ENCODE results near the gene ADCY2.

The ADCY2 gene

DNA sequence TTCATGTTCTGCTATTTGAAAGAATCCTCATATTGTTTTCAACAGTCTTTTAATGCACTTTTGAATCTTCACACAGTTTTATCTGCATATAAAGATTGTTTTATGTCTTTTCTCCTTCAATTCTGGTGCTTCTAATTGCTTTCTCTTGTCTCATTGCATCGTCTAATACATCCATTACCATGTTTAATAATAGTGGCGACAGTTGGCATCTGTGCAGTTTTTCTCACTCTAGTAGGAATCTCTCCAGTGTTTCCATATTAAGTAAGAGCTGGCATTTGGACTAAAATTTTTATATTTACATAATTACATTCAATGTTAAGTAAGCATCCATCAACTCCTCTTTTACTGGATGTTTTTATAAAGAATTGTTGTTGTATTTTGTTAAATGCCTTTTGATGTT is 49.9 kb downstream of the ADCY2 start:
- DNase-seq = no peak

DNA sequence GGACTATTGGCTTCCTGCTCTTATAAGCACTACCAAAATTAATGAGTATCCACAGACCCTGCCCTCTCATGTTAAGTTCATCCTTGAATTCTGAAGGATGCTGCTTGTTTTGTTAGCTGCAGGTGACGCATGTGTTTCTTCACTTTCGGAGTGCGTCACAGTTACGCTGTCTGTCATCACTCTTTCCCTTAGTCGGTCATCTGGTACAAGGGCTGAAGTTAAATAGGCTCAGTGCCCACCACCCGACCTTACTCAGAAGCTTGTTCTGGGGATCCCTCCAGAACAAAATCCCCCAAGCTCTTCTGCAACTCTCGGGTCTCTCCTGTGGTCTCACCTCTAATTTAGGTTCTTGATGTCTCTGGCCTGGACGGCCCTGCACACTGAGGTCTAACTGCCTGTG is 51.0 kb downstream of the ADCY2 start:
- DNase-seq = no peak

DNA sequence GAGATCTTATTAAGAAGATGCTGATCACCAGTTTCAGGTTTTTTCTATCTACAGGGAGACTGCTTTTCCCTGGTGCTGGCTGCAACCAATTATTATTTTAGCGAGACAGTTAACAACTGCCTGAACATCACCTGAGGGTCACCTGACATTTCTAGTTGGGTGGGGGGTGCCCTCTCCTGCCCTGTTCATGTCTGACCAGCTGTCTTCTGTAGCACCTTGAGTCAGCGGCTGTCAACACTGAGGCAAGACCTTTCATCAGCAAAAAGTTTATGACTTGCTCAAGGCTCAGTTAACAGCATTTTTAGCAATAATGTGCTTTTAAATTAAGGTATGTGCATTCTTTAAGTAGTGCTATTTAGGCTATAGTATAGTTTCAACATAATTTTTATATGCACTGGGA is 58.0 kb downstream of the ADCY2 start:
- DNase-seq = no peak

- no peak for DNase-seq
Measured at GRCh38 chr5:7456206-7456605, 60.3 kb downstream of the ADCY2 start.

- DNase-seq = no peak
Measured at GRCh38 chr5:7461371-7461770, 65.4 kb downstream of the ADCY2 start.

DNA sequence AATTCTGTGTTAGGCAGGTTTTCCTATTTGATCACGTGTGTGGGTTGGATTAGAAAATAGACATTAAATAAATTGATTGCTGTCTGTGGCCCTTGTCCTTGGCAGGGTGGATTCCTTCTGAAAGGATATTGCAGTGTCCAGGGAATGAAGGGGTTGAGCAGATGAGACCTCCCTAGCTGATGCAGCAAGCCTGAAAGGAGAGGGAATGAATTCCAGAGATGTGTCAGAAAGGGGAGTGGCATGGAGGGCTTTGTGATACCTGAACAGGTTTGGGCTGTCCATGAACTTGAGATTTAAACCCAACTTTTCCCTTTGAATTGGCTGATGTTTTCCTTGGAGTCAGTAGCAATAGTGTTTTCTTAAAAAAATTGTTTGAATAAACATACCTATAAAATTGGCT is 66.8 kb downstream of the ADCY2 start:
- DNase-seq = no peak

- DNase-seq = no peak
Measured at GRCh38 chr5:7464182-7464581, 68.2 kb downstream of the ADCY2 start.

DNA sequence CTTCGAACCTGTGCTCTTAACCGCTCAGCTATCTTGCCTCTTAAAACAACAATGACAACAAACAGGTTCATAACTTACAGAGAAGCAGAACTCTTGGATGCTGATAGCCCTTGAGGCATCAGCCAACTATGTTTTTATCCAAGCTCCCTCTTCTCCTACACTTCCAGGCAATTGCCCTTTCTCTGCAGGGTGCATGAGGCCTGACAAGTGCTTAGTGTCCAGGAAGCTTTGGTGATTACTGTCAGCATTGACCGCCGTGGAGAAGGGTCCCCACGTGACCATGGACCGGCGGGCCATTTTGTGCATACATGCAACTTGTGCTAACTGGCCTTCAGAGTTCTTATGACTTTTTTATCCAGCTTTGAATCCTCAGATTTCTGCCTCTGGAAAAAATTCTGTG is 71.2 kb downstream of the ADCY2 start:
- no peak for DNase-seq

- DNase-seq = no peak
Measured at GRCh38 chr5:7468742-7469141, 72.8 kb downstream of the ADCY2 start.

- no peak for DNase-seq
Measured at GRCh38 chr5:7471710-7472109, 75.8 kb downstream of the ADCY2 start.

- no peak for DNase-seq
Measured at GRCh38 chr5:7473115-7473514, 77.2 kb downstream of the ADCY2 start.

DNA sequence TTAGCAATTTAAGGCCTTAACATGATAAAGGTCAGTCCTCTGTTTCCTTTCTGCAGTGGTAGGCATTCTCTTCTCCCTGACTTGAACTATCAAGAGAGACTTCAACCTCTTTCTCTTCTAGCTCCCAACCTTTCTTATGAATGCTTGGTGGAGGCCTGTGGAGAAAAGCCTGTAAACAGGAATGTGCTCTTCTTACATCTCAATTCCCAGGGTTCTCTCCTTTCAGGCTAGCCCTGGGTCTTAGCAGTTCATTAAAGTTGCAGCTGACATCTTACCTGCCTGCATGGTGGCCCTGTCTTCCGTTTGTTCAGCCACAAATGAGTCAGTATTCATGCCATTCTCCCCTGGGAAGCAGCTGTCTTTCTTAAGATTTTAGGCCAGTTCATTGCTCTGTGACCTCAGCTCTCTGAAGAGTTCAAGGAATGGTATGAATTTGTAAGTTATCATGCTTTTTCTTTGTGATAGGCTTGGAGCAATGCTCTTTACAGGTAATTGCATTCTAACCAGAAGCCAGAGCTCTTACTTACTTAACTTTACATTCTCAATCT is 77.8 kb downstream of the ADCY2 start:
- DNase-seq = no peak

DNA sequence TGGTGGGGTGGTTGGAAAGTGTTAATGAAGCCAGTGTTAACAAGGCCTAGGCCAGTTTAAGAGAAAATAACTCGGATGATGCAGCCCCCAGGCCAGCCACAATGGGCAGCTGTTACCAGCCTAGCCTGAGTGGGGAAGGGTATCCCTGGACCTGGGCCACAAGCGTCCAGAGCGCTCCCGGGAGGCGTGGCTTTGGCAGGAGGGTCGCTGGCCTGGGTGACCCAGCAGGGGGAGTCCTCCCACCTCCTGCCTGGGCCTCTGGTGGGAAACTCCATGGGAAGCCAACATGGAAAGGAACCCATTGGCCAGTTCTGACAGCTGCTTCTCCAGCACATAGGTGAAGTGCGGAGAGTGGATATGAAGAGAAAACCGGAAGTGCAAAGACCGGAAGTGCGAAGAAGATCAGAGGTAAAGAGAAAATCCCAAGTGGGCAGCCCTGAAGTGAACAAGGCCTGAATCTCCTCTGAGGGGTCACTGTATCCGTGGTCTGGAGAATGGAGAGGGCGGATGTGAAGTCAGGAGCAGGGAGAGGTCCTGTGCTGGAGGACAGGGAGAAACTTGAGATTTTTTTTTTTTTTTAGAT is 79.0 kb downstream of the ADCY2 start:
- DNase-seq = no peak

GRCh38 chr5:7478459-7478858 is 82.5 kb downstream of the ADCY2 start:
- DNase-seq = no peak

- no peak for DNase-seq
Measured at GRCh38 chr5:7488734-7489133, 92.8 kb downstream of the ADCY2 start.

DNA sequence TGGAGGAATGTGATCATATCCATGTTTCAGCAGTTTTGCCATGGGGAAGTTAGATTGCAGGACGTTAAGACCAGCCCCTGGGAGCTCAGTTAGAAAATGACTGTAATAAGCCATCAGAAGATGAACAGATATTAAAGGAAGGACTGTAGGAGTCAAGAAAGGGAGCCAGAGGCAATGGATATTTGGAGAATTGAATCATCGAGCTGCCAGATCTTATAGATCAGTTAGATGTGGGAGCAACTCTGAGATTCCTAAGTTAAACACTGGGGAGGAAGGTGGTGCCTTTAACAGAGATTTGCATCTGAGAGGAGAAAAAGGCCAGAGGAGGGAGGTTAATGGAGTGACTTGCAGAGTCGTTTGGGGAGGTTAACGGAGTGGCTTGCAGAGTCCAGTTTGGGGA is 96.4 kb downstream of the ADCY2 start:
- DNase-seq = no peak

GRCh38 chr5:7493081-7493480 is 97.1 kb downstream of the ADCY2 start:
- DNase-seq = no peak

GRCh38 chr5:7493622-7494021 is 97.7 kb downstream of the ADCY2 start:
- no peak for DNase-seq

DNA sequence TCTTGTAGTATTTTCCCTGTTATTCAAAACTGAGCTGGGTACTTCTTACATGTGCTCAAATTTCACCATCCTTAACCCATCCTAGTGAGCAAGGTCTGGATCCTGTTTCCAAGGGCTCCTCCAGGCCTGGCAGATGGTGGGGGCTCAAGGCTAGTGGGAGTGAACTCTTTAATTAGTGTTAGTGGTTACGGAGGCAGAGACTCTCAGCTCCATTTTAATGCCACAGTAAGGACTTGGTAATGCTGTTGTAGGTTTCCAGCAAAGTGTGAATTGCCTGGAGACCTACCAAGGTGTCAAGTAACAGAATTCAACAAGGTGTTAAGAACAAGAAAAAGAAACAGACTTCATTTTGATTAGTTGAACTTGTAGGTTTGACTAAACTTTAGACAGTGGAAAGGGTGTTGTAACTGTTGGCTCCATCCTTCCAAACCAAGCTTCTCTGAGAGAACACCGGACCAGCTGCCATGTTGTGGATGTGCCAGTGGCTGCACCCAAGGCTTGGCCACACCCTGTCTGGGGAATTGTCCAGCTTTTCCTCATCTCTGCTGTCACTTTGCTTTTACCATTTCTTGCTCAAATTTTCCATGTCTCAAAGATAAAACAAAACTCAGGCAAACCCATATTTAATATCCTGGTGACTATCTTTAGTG is 98.7 kb downstream of the ADCY2 start:
- DNase-seq = no peak

GRCh38 chr5:7495131-7495517 is 99.2 kb downstream of the ADCY2 start:
- no peak for DNase-seq

DNA sequence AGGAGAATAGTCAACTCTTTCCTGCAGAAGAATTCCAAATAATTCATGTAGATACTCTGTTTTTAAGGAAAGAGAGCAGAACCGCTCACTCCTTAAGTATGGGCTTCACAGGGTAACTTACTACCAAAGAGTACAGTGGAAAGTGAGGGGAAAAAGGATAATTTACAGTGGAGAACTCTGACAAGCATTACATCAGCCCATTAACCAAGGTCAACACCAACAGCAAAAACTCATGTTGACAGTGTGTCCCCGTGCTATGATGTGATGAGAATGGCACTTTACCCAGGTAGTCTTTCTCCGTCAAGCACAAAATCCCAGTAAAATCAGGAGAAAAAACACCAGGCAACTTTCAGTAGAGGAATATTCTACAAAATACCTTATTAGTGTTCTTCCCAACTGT is 104.3 kb downstream of the ADCY2 start:
- no peak for DNase-seq

GRCh38 chr5:7501061-7501460 is 105.1 kb downstream of the ADCY2 start:
- DNase-seq = no peak

- DNase-seq = no peak
Measured at GRCh38 chr5:7503564-7503963, 107.6 kb downstream of the ADCY2 start.

DNA sequence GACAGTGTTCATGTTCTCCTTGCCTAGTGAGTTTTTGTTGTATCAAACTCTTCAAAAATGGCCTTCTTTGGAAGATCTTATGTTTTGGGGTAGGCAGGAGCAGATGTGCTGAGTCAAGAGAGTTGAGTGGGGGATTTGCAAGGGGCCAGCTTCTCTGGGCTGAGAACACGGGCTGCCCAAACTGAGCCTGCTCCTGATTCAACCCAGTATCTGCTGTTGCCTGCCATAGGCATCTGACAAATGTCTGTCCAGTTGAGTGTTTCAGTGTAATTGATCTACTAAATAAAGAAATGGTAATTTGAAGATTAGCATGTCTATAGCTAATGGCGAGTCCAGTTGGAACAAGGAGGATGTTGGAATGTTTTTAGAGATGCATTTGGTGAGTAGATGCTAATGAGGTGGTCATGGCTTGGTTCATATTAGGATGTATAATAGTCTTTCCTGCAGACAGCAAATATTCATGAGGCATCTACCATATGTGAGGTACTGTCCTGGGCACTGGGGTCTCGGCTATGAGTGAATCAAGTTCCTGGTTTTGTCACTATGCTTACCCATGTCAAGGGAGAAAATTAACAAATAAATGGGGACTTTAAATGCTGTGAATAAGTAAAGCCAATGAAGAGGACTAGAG is 119.5 kb downstream of the ADCY2 start:
- no peak for DNase-seq

DNA sequence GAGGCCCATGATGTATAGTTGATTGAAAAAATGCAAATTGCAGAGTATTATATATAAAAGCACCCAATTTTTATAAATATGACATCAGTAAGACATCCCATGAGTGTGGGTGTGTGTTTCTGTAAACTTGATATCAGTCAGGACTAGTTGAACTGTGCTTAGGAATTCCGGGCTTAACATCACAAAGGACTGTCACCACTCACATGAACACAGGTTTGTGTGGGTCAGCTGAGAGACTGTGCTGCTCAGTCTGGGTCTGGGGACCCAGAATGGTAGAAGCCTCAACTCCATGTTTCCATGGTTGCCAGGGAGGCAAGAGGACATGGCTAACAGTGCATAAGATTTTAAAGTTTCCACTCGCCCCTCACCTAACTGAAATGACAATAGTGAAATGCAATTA is 120.3 kb downstream of the ADCY2 start:
- no peak for DNase-seq
